B cell (primary cell): ENCODE data around the gene HYAL2. TPM values are rescaled to one million over a fixed set of nuclear protein-coding genes. Genes with fewer than 3 reads are reported as not detected.

Source experiments
- ATAC-seq: fragments of 200-7000 bp; cut with Tn5 transposase; one replicate; pipeline ENCODE4 v1.10.0; 2021; ENCODE audit warnings: low read depth, mild to moderate bottlenecking, moderate number of reproducible peaks, moderate library complexity
- CTCF ChIA-PET: fragments of 350-600 bp; sonication (Branson Sonifier 250); formaldehyde crosslinking; loops from one replicate; lab custom pipeline; 2021; ENCODE audit warnings: antibody characterized with exemption, inconsistent platforms; lab: Charles Lee
- POLR2A ChIA-PET: fragments of 350-600 bp; sonication (Branson Sonifier 250); formaldehyde crosslinking; loops from one replicate; lab custom pipeline; 2021; ENCODE audit warnings: antibody characterized with exemption; lab: Charles Lee
- DNase-seq: peaks from one replicate; pipeline ENCODE4 v3.0.0; 2013
- H2AFZ ChIP-seq: 2 replicates; pipeline ENCODE4 v1.6.1; 2012; ENCODE audit warnings: mild to moderate bottlenecking, low read depth, low read length; ENCODE audit not compliant: insufficient read depth, poor library complexity, severe bottlenecking
- H3K27ac ChIP-seq, 2 donors: 1 replicate in 1 of 2; 2 replicates in 1 of 2; pipeline ENCODE4 v1.5.1; 2012 to 2013; ENCODE audit warnings: low read length in 2 of 2, mild to moderate bottlenecking in 2 of 2, moderate library complexity in 1 of 2
- H3K27me3 ChIP-seq, 4 experiments: fragments of 200-600 bp in 1 of 4; sonication (generic) in 1 of 4; replicated peaks in 1 of 4; 1 replicate in 2 of 4; 2 replicates in 2 of 4; pipeline versions ENCODE4 v1.6.1 to v1.7.0; 2013 to 2016; ENCODE audit warnings: low read length in 3 of 4, mild to moderate bottlenecking in 2 of 4, mixed read lengths in 1 of 4, moderate library complexity in 1 of 4; ENCODE audit not compliant: insufficient read depth in 4 of 4, control insufficient read depth in 3 of 4; ENCODE audit errors: control extremely low read depth in 1 of 4
- H3K36me3 ChIP-seq, 2 experiments: replicated peaks in 1 of 2; 1 replicate in 1 of 2; 2 replicates in 1 of 2; pipeline versions ENCODE4 v1.6.1 to v1.7.1; 2013; ENCODE audit warnings: low read length in 1 of 2; ENCODE audit not compliant: insufficient read depth in 2 of 2, control insufficient read depth in 1 of 2; ENCODE audit errors: control extremely low read depth in 1 of 2, extremely low read depth in 1 of 2
- H3K4me1 ChIP-seq, 2 donors: fragments of 200-600 bp in 1 of 2; sonication (generic) in 1 of 2; 1 replicate in 1 of 2; 2 replicates in 1 of 2; pipeline versions ENCODE4 v1.5.1 to v1.6.1; 2013 to 2017; ENCODE audit warnings: low read length in 2 of 2; ENCODE audit not compliant: control insufficient read depth in 2 of 2, insufficient read depth in 2 of 2
- H3K4me2 ChIP-seq: replicated peaks from 2 replicates; pipeline ENCODE3; 2012; ENCODE audit warnings: mild to moderate bottlenecking, low read depth, low read length; ENCODE audit not compliant: poor library complexity, severe bottlenecking
- H3K4me3 ChIP-seq, 5 experiments: fragments of 200-600 bp in 1 of 5; sonication (generic) in 1 of 5; 1 replicate in 3 of 5; 2 replicates in 2 of 5; pipeline versions ENCODE4 v1.5.1 to v1.7.0; 2011 to 2016; ENCODE audit warnings: low read length in 4 of 5, mild to moderate bottlenecking in 4 of 5, low read depth in 2 of 5, control low read depth in 1 of 5, moderate library complexity in 1 of 5; ENCODE audit not compliant: insufficient read depth in 1 of 5; ENCODE audit errors: control extremely low read depth in 1 of 5, extremely low read depth in 1 of 5
- H3K79me2 ChIP-seq: fragments of 200-600 bp; sonication (generic); one replicate; pipeline ENCODE4 v1.6.0; 2016; ENCODE audit warnings: low read length; ENCODE audit not compliant: control insufficient read depth, insufficient read depth
- H3K9ac ChIP-seq: fragments of 200-600 bp; sonication (generic); 2 replicates; pipeline ENCODE4 v1.6.1; 2017; ENCODE audit warnings: mild to moderate bottlenecking, low read length, moderate library complexity
- H3K9me3 ChIP-seq, 3 donors: one replicate each; pipeline versions ENCODE4 v1.6.1 to v1.7.1; 2013; ENCODE audit warnings: low read length in 2 of 3; ENCODE audit not compliant: control insufficient read depth in 2 of 3, insufficient read depth in 1 of 3; ENCODE audit errors: control extremely low read depth in 1 of 3
- H4K20me1 ChIP-seq: 2 replicates; pipeline ENCODE4 v1.6.0; 2012; ENCODE audit warnings: mild to moderate bottlenecking, low read length; ENCODE audit not compliant: insufficient read depth, control insufficient read depth, poor library complexity, severe bottlenecking
- H3K27ac Mint-ChIP-seq: one replicate; pipeline ENCODE4 v1.8.0; 2021; ENCODE audit warnings: mixed read lengths
- H3K27me3 Mint-ChIP-seq: one replicate; pipeline ENCODE4 v1.8.0; 2021; ENCODE audit warnings: mixed read lengths
- H3K4me1 Mint-ChIP-seq: one replicate; pipeline ENCODE4 v1.8.0; 2021; ENCODE audit warnings: mixed read lengths
- H3K4me3 Mint-ChIP-seq: one replicate; pipeline ENCODE4 v1.8.0; 2021; ENCODE audit warnings: mixed read lengths
- H3K9me3 Mint-ChIP-seq: one replicate; pipeline ENCODE4 v1.8.0; 2022; ENCODE audit warnings: mixed read lengths; ENCODE audit not compliant: insufficient read depth
- CTCF ChIP-seq: fragments of 200-600 bp; IDR thresholded peaks from one replicate; pipeline ENCODE4 v1.8.0; 2022; ENCODE audit warnings: antibody characterized with exemption, mild to moderate bottlenecking
- EZH2 ChIP-seq: IDR thresholded peaks from 2 replicates; pipeline ENCODE4 v1.6.1; 2012; ENCODE audit warnings: borderline replicate concordance, low read depth, mild to moderate bottlenecking, moderate library complexity, low read length; ENCODE audit not compliant: insufficient read depth, poor library complexity, severe bottlenecking
- WGBS: methylation state at CpG from one replicate; pipeline ENCODE4 v1.1.5; 2013; ENCODE audit warnings: missing lambda C conversion rate; ENCODE audit not compliant: insufficient coverage; 5-methylcytosine and 5-hydroxymethylcytosine counted together
- intact Hi-C: fragments of 100-400 bp; cut with micrococcal nuclease; formaldehyde crosslinking; loops from one replicate; pipeline ENCODE4 v1.10.0; 2022
- polyA plus RNA-seq: library from polyadenylated mRNA; depleted of rRNA; stranded (reverse); fragments of >200 nt; gene quantifications from 2 replicates; pipeline ENCODE4 v1.2.3, GENCODE V29; 2012
- total RNA-seq, 2 donors: library from RNA; stranded (reverse); fragments of 120-200 nt in 1 of 2; gene quantifications; 1 replicate in 1 of 2; 2 replicates in 1 of 2; pipeline versions ENCODE4 v1.2.3 to v1.2.4, GENCODE V29; 2013 to 2022

The HYAL2 gene
- total and polyA plus RNA-seq, 2 donors (not counting 1 experiment from before 2014, with no cell fraction given), result 4.2 to 5.1 TPM

- no peak for TF ChIP-seq CTCF
- no peak for TF ChIP-seq EZH2
- peaks cover 0 to 18% of the 10 kb centered on the region in 2 experiments for H3K36me3 ChIP-seq
- H3K9me3 ChIP-seq, result peaks cover 0 to 3% (median 0%) of the 10 kb centered on the region in 3 donors
- intact Hi-C loops, result loop anchor here (1.0 to 5.0 kb wide), 2 partner anchors 49 to 86 kb away; partner anchors contain the start of gene GNAI2
- DNase-seq (no peak), ATAC-seq (no peak)
- no peak overlapping the region for H2AFZ ChIP-seq
- H3K79me2 ChIP-seq, result peaks cover 21% of the 10 kb centered on the region
- H4K20me1 ChIP-seq, result peaks cover 11% of the 10 kb centered on the region
- H3K27ac ChIP-seq, result no peak overlapping the region
- Mint-ChIP-seq H3K27me3 (no peaks in the 10 kb centered on the region), H3K27ac (no peak overlapping the region), H3K4me3 (peak overlapping the region; percentile 87), H3K9me3 (no peaks in the 10 kb centered on the region), H3K4me1 (peaks cover 50% of the 10 kb centered on the region)
- no peak overlapping the region for H3K4me3 ChIP-seq
- H3K4me1 ChIP-seq, result peaks cover 28 to 53% of the 10 kb centered on the region in 2 donors
- WGBS, result 41% methylated on average over 4 of the region's 5 CpGs
- H3K27me3 ChIP-seq, result no peaks in the 10 kb centered on the region
- no peak overlapping the region for H3K9ac ChIP-seq
- CTCF ChIA-PET, result interaction anchor here (0.8 to 3.1 kb wide), 14 partner anchors 9 to 218 kb away, joined by 3 to 28 read pairs (median 6); partner anchors contain the start of genes HYAL3, IFRD2 and NAA80
- POLR2A ChIA-PET, result interaction anchor here (2.9 kb wide), 1 partner anchor 13 kb away, joined by 16 read pairs; no protein-coding TSS in a partner anchor
- H3K4me2 ChIP-seq, result no peak overlapping the region
Observed at GRCh38 chr3:50323614-50324199, 1.2 kb upstream of the HYAL2 start.

GRCh38 chr3:50323092-50323600 is 601 bp upstream of the HYAL2 start:
- Histone ChIP-seq H3K9ac (no peak overlapping the region), H3K27me3 (no peaks in the 10 kb centered on the region), H3K4me2 (no peak overlapping the region), H3K4me3 (no peak overlapping the region), H4K20me1 (peaks cover 11% of the 10 kb centered on the region), H3K9me3 (peaks cover 0 to 3% (median 0%) of the 10 kb centered on the region in 3 donors), H3K79me2 (peaks cover 21% of the 10 kb centered on the region), H3K4me1 (peaks cover 29 to 53% of the 10 kb centered on the region in 2 donors), H3K27ac (no peak overlapping the region), H3K36me3 (peaks cover 0 to 18% of the 10 kb centered on the region in 2 experiments), H2AFZ (no peak overlapping the region)
- intact Hi-C loops, result loop anchor here (5.0 kb wide), 1 partner anchor 86 kb away; the partner anchor contains the start of gene GNAI2
- CTCF ChIA-PET, result interaction anchor here (0.6 to 3.1 kb wide), 9 partner anchors 13 to 219 kb away, joined by 3 to 28 read pairs (median 5); partner anchors contain the start of genes HYAL3 and NAA80
- Mint-ChIP-seq H3K4me1 (peaks cover 50% of the 10 kb centered on the region), H3K27ac (peak overlapping the region; percentile 53), H3K4me3 (peak overlapping the region; percentile 87), H3K27me3 (no peaks in the 10 kb centered on the region), H3K9me3 (no peaks in the 10 kb centered on the region)
- WGBS, result 56% methylated on average over 4 of the region's 4 CpGs
- POLR2A ChIA-PET, result interaction anchor here (2.3 to 2.9 kb wide), 2 partner anchors 14 to 24 kb away, joined by 16 to 24 read pairs; partner anchors contain the start of genes HYAL3 and NAA80
- DNase-seq (no peak), ATAC-seq (no peak)
- no peak for TF ChIP-seq EZH2
